Measurements from ENCODE around the gene MACROD2. TPM values are rescaled to one million over a fixed set of nuclear protein-coding genes. Genes with fewer than 3 reads are reported as not detected.

Gene MACROD2
- polyA plus RNA-seq, 1 donor (not counting 4 experiments of a cell fraction or from before 2014, with no cell fraction given) = 0.71 TPM

GRCh38 chr20:15079594-15080340 is 1084.5 kb downstream of the MACROD2 start:
- DNase-seq (ENCODE audit: low read depth, low spot score) (no peak), FAIRE-seq (no peak)
- no peaks in the 10 kb centered on the region for H3K36me3 ChIP-seq (ENCODE audit: control insufficient read depth in 2 of 2, extremely low read depth in 1 of 2, insufficient read depth in 2 of 2, low read length in 2 of 2)
- H4K20me1 ChIP-seq (ENCODE audit: control insufficient read depth, extremely low read depth, insufficient read depth, low read length) = no peaks in the 10 kb centered on the region
- no peak overlapping the region for H3K9ac ChIP-seq (ENCODE audit: control insufficient read depth, extremely low read depth, insufficient read depth, low read length)
- no peak overlapping the region for H2AFZ ChIP-seq (ENCODE audit: control insufficient read depth, low read length)
- H3K4me1 ChIP-seq (ENCODE audit: control insufficient read depth, extremely low read depth, insufficient read depth, low read length) = no peaks in the 10 kb centered on the region
- H3K4me2 ChIP-seq (ENCODE audit: control insufficient read depth, extremely low read depth, insufficient read depth, low read depth, low read length) = no peak overlapping the region
- no peak overlapping the region for H3K27ac ChIP-seq (ENCODE audit: control insufficient read depth, insufficient read depth, low read length)
- H3K9me3 ChIP-seq (ENCODE audit: control insufficient read depth, low read depth, low read length) = no peaks in the 10 kb centered on the region
- TF ChIP-seq CTCF (optimal IDR thresholded peaks at IDR 0.05 in 1 of 3, IDR thresholded peaks at IDR 0.05 in 1 of 3, conservative IDR thresholded peaks at IDR 0.05 in 1 of 3; ENCODE audit: extremely low read depth in 1 of 3, insufficient read depth in 2 of 3, low read length in 3 of 3) = no peak
- TF ChIP-seq EZH2 (IDR thresholded peaks at IDR 0.05; ENCODE audit: low read length) = no peak
- H3K4me3 ChIP-seq (ENCODE audit: control insufficient read depth in 2 of 3, extremely low read depth in 1 of 3, insufficient read depth in 2 of 3, low read depth in 1 of 3, low read length in 3 of 3) = no peak overlapping the region
- no peaks in the 10 kb centered on the region for H3K27me3 ChIP-seq (ENCODE audit: control insufficient read depth, extremely low read depth, insufficient read depth, low read length)
- no peaks in the 10 kb centered on the region for H3K9me1 ChIP-seq (ENCODE audit: control insufficient read depth, extremely low read depth, insufficient read depth, low read length)
- H3K79me2 ChIP-seq (ENCODE audit: control insufficient read depth, insufficient read depth, low read length) = no peaks in the 10 kb centered on the region
- dilution Hi-C loops (cut with MboI; ENCODE audit: extremely low pct_ligation_motif_present, low sequenced_read_pairs) = no loop called here

- no peak overlapping the region for H3K4me2 ChIP-seq (ENCODE audit: control insufficient read depth, extremely low read depth, insufficient read depth, low read depth, low read length)
- TF ChIP-seq CTCF (optimal IDR thresholded peaks at IDR 0.05 in 1 of 3, IDR thresholded peaks at IDR 0.05 in 1 of 3, conservative IDR thresholded peaks at IDR 0.05 in 1 of 3; ENCODE audit: extremely low read depth in 1 of 3, insufficient read depth in 2 of 3, low read length in 3 of 3) (no peak), EZH2 (IDR thresholded peaks at IDR 0.05; ENCODE audit: low read length) (no peak)
- no peaks in the 10 kb centered on the region for H4K20me1 ChIP-seq (ENCODE audit: control insufficient read depth, extremely low read depth, insufficient read depth, low read length)
- no peaks in the 10 kb centered on the region for H3K9me3 ChIP-seq (ENCODE audit: control insufficient read depth, low read depth, low read length)
- FAIRE-seq = no peak
- no peak for DNase-seq (ENCODE audit: low read depth, low spot score)
- no peaks in the 10 kb centered on the region for H3K27me3 ChIP-seq (ENCODE audit: control insufficient read depth, extremely low read depth, insufficient read depth, low read length)
- no peaks in the 10 kb centered on the region for H3K4me1 ChIP-seq (ENCODE audit: control insufficient read depth, extremely low read depth, insufficient read depth, low read length)
- no peaks in the 10 kb centered on the region for H3K36me3 ChIP-seq (ENCODE audit: control insufficient read depth in 2 of 2, extremely low read depth in 1 of 2, insufficient read depth in 2 of 2, low read length in 2 of 2)
- H3K79me2 ChIP-seq (ENCODE audit: control insufficient read depth, insufficient read depth, low read length) = no peaks in the 10 kb centered on the region
- no peaks in the 10 kb centered on the region for H3K9me1 ChIP-seq (ENCODE audit: control insufficient read depth, extremely low read depth, insufficient read depth, low read length)
- dilution Hi-C loops (cut with MboI; ENCODE audit: extremely low pct_ligation_motif_present, low sequenced_read_pairs) = no loop called here
- no peak overlapping the region for H3K4me3 ChIP-seq (ENCODE audit: control insufficient read depth in 2 of 3, extremely low read depth in 1 of 3, insufficient read depth in 2 of 3, low read depth in 1 of 3, low read length in 3 of 3)
- H2AFZ ChIP-seq (ENCODE audit: control insufficient read depth, low read length) = no peak overlapping the region
- H3K9ac ChIP-seq (ENCODE audit: control insufficient read depth, extremely low read depth, insufficient read depth, low read length) = no peak overlapping the region
- H3K27ac ChIP-seq (ENCODE audit: control insufficient read depth, insufficient read depth, low read length) = no peak overlapping the region
Observed at GRCh38 chr20:15081261-15081660, 1085.9 kb downstream of the MACROD2 start.
